ENCODE measurements around the gene APBB2.
A peak's percentile ranks its signal among the peaks of the same experiment; 100 is the strongest.

Gene APBB2

GRCh38 chr4:41079881-41080560 is 134.3 kb downstream of the APBB2 start:
- Histone ChIP-seq H3K9me3 (ENCODE audit: low read depth, low read length) (no peaks in the 10 kb centered on the region), H3K36me3 (ENCODE audit: insufficient read depth, low read length) (no peaks in the 10 kb centered on the region), H3K4me3 (peak overlapping the region; percentile 17), H3K9ac (ENCODE audit: insufficient read length) (no peak overlapping the region), H3K27ac (no peak overlapping the region)
- no peak for DNase-seq (ENCODE audit: low read depth, low spot score)
- TF ChIP-seq POLR2AphosphoS5 (IDR thresholded peaks at IDR 0.05; ENCODE audit: borderline replicate concordance, low read depth, low read length) (no peak), FOXP2 (optimal IDR thresholded peaks at IDR 0.05; ENCODE audit: control extremely low read depth, extremely low read length, insufficient read depth) (no peak), EZH2 (IDR thresholded peaks at IDR 0.05) (no peak)

- Histone ChIP-seq H3K9me3 (ENCODE audit: low read depth, low read length) (no peaks in the 10 kb centered on the region), H3K4me3 (no peak overlapping the region), H3K27ac (no peak overlapping the region), H3K9ac (ENCODE audit: insufficient read length) (no peak overlapping the region), H3K36me3 (ENCODE audit: insufficient read depth, low read length) (no peaks in the 10 kb centered on the region)
- DNase-seq (ENCODE audit: low read depth, low spot score): no peak
- TF ChIP-seq EZH2 (IDR thresholded peaks at IDR 0.05) (no peak), POLR2AphosphoS5 (IDR thresholded peaks at IDR 0.05; ENCODE audit: borderline replicate concordance, low read depth, low read length) (no peak), FOXP2 (optimal IDR thresholded peaks at IDR 0.05; ENCODE audit: control extremely low read depth, extremely low read length, insufficient read depth) (no peak)
Measured at GRCh38 chr4:41077628-41078027, 136.7 kb downstream of the APBB2 start.

- Histone ChIP-seq H3K4me3 (no peak overlapping the region), H3K9me3 (ENCODE audit: low read depth, low read length) (no peaks in the 10 kb centered on the region), H3K9ac (ENCODE audit: insufficient read length) (no peak overlapping the region), H3K27ac (no peak overlapping the region), H3K36me3 (ENCODE audit: insufficient read depth, low read length) (no peaks in the 10 kb centered on the region)
- TF ChIP-seq EZH2 (IDR thresholded peaks at IDR 0.05) (no peak), FOXP2 (optimal IDR thresholded peaks at IDR 0.05; ENCODE audit: control extremely low read depth, extremely low read length, insufficient read depth) (no peak), POLR2AphosphoS5 (IDR thresholded peaks at IDR 0.05; ENCODE audit: borderline replicate concordance, low read depth, low read length) (no peak)
- DNase-seq (ENCODE audit: low read depth, low spot score): no peak
Measured at GRCh38 chr4:41076481-41076880, 137.9 kb downstream of the APBB2 start.

- no peak for TF ChIP-seq FOXP2 (optimal IDR thresholded peaks at IDR 0.05; ENCODE audit: control extremely low read depth, extremely low read length, insufficient read depth)
- TF ChIP-seq POLR2AphosphoS5 (IDR thresholded peaks at IDR 0.05; ENCODE audit: borderline replicate concordance, low read depth, low read length): no peak
- no peak for TF ChIP-seq EZH2 (IDR thresholded peaks at IDR 0.05)
- Histone ChIP-seq H3K9ac (ENCODE audit: insufficient read length) (no peak overlapping the region), H3K4me3 (no peak overlapping the region), H3K27ac (no peak overlapping the region), H3K36me3 (ENCODE audit: insufficient read depth, low read length) (no peaks in the 10 kb centered on the region), H3K9me3 (ENCODE audit: low read depth, low read length) (no peaks in the 10 kb centered on the region)
- no peak for DNase-seq (ENCODE audit: low read depth, low spot score)
Measured at GRCh38 chr4:41074215-41074614, 140.1 kb downstream of the APBB2 start.

- H3K9me3 ChIP-seq (ENCODE audit: low read depth, low read length): no peaks in the 10 kb centered on the region
- no peak overlapping the region for H3K27ac ChIP-seq
- no peak overlapping the region for H3K9ac ChIP-seq (ENCODE audit: insufficient read length)
- DNase-seq (ENCODE audit: low read depth, low spot score): no peak
- TF ChIP-seq FOXP2 (optimal IDR thresholded peaks at IDR 0.05; ENCODE audit: control extremely low read depth, extremely low read length, insufficient read depth) (no peak), POLR2AphosphoS5 (IDR thresholded peaks at IDR 0.05; ENCODE audit: borderline replicate concordance, low read depth, low read length) (no peak), EZH2 (IDR thresholded peaks at IDR 0.05) (no peak)
- no peak overlapping the region for H3K4me3 ChIP-seq
- no peaks in the 10 kb centered on the region for H3K36me3 ChIP-seq (ENCODE audit: insufficient read depth, low read length)
Measured at GRCh38 chr4:41072021-41072777, 142.1 kb downstream of the APBB2 start.

GRCh38 chr4:41070516-41071281 is 143.6 kb downstream of the APBB2 start:
- Histone ChIP-seq H3K9me3 (ENCODE audit: low read depth, low read length) (no peaks in the 10 kb centered on the region), H3K27ac (peak overlapping the region; percentile 1; the same call in 1 of the 2 replicates), H3K36me3 (ENCODE audit: insufficient read depth, low read length) (no peaks in the 10 kb centered on the region), H3K9ac (ENCODE audit: insufficient read length) (no peak overlapping the region), H3K4me3 (no peak overlapping the region)
- DNase-seq (ENCODE audit: low read depth, low spot score): no peak
- TF ChIP-seq FOXP2 (optimal IDR thresholded peaks at IDR 0.05; ENCODE audit: control extremely low read depth, extremely low read length, insufficient read depth): no peak
- no peak for TF ChIP-seq POLR2AphosphoS5 (IDR thresholded peaks at IDR 0.05; ENCODE audit: borderline replicate concordance, low read depth, low read length)
- no peak for TF ChIP-seq EZH2 (IDR thresholded peaks at IDR 0.05)

- Histone ChIP-seq H3K9ac (ENCODE audit: insufficient read length) (no peak overlapping the region), H3K27ac (no peak overlapping the region), H3K9me3 (ENCODE audit: low read depth, low read length) (no peaks in the 10 kb centered on the region), H3K4me3 (no peak overlapping the region), H3K36me3 (ENCODE audit: insufficient read depth, low read length) (no peaks in the 10 kb centered on the region)
- DNase-seq (ENCODE audit: low read depth, low spot score): no peak
- TF ChIP-seq POLR2AphosphoS5 (IDR thresholded peaks at IDR 0.05; ENCODE audit: borderline replicate concordance, low read depth, low read length) (no peak), EZH2 (IDR thresholded peaks at IDR 0.05) (no peak), FOXP2 (optimal IDR thresholded peaks at IDR 0.05; ENCODE audit: control extremely low read depth, extremely low read length, insufficient read depth) (no peak)
Measured at GRCh38 chr4:41069838-41070237, 144.5 kb downstream of the APBB2 start.

- DNase-seq (ENCODE audit: low read depth, low spot score): no peak
- Histone ChIP-seq H3K9me3 (ENCODE audit: low read depth, low read length) (no peaks in the 10 kb centered on the region), H3K9ac (ENCODE audit: insufficient read length) (no peak overlapping the region), H3K36me3 (ENCODE audit: insufficient read depth, low read length) (no peaks in the 10 kb centered on the region), H3K4me3 (no peak overlapping the region), H3K27ac (no peak overlapping the region)
- TF ChIP-seq EZH2 (IDR thresholded peaks at IDR 0.05) (no peak), FOXP2 (optimal IDR thresholded peaks at IDR 0.05; ENCODE audit: control extremely low read depth, extremely low read length, insufficient read depth) (no peak), POLR2AphosphoS5 (IDR thresholded peaks at IDR 0.05; ENCODE audit: borderline replicate concordance, low read depth, low read length) (no peak)
Measured at GRCh38 chr4:41069257-41069656, 145.1 kb downstream of the APBB2 start.
